K562 (cell line): ENCODE data around the gene TGFB1I1. TPM values are rescaled to one million over a fixed set of nuclear protein-coding genes. Genes with fewer than 3 reads are reported as not detected.

Source experiments
- HNRNPH1 ChIP-seq: fragments of 200-400 bp; formaldehyde crosslinking; optimal IDR thresholded peaks from 2 replicates; pipeline ENCODE3; 2017; ENCODE audit warnings: low read depth, mild to moderate bottlenecking, low read length, moderate library complexity
- KDM2B ChIP-seq: fragments of 250-450 bp; sonication (Bioruptor Pico); IDR thresholded peaks from 2 replicates; pipeline ENCODE4 v1.8.0; 2021; ENCODE audit warnings: mild to moderate bottlenecking, moderate library complexity
- KLF1 ChIP-seq: fragments of 450-650 bp; IDR thresholded peaks from 2 replicates; pipeline ENCODE4 v1.6.1; 2016; ENCODE audit warnings: missing genetic modification characterization, missing compliant biosample characterization
- LEF1 ChIP-seq: fragments of 450-650 bp; IDR thresholded peaks from 2 replicates; pipeline ENCODE4 v1.6.1; 2016; ENCODE audit warnings: mild to moderate bottlenecking
- TARDBP ChIP-seq: fragments of 450-650 bp; IDR thresholded peaks from 2 replicates; pipeline ENCODE4 v1.6.1; 2016
- ZKSCAN1 ChIP-seq: fragments of 150-350 bp; IDR thresholded peaks from 2 replicates; pipeline ENCODE4 v1.6.1; 2016; ENCODE audit warnings: low read depth, low read length
- ZNF133 ChIP-seq: fragments of 250-450 bp; sonication (Bioruptor Pico); IDR thresholded peaks from 2 replicates; pipeline ENCODE4 v1.4.0; 2020; ENCODE audit warnings: mild to moderate bottlenecking
- ZSCAN29 ChIP-seq: fragments of 450-650 bp; IDR thresholded peaks from 2 replicates; pipeline ENCODE4 v1.6.1; 2017
- polyA plus RNA-seq, 8 experiments: library from polyadenylated mRNA; depleted of rRNA in 4 of 8; stranded (reverse) in 5 of 8; unstranded in 3 of 8; fragments of >200 nt; fragmentation: Nextera tagmentation in 2 of 8; fragmentation: Illumina TruSeq in 1 of 8; extraction: Ambion mirVana in 2 of 8; extraction: Trizol in 1 of 8; gene quantifications; 2 replicates each; pipeline versions ENCODE4 v1.2.1 to v1.2.3, GENCODE V29; 2011 to 2014; ENCODE audit warnings: inconsistent platforms in 1 of 8, missing spikeins in 1 of 8
- total RNA-seq, 7 experiments: library from RNA; depleted of rRNA in 6 of 7; stranded (reverse); fragments of >200 nt in 6 of 7; fragmentation: Illumina TruSeq in 2 of 7; extraction: Trizol in 2 of 7; gene quantifications; 2 replicates each; pipeline versions ENCODE4 v1.2.1 to v1.2.3, GENCODE V29; 2011 to 2021; ENCODE audit warnings: low replicate concordance in 1 of 7
- TF ChIP-seq, protein P1 (sequence below), 2 experiments: fragments of 450-650 bp in 1 of 2; sonication (generic) in 1 of 2; formaldehyde crosslinking in 1 of 2; IDR thresholded peaks; 2 replicates each; pipeline versions ENCODE4 v1.7.1 to v1.9.0; 2016 to 2022; ENCODE audit warnings: inconsistent platforms in 1 of 2, mild to moderate bottlenecking in 1 of 2, missing genetic modification reagents in 1 of 2
- TF ChIP-seq, protein P2 (sequence below): fragments of 450-650 bp; IDR thresholded peaks from 2 replicates; pipeline ENCODE4 v1.7.0; 2016; ENCODE audit warnings: borderline replicate concordance

Gene TGFB1I1
- total and polyA plus RNA-seq, 9 of the 15 experiments (the other 6 are each of a cell fraction or from before 2014, with no cell fraction given), result 0.04 to 0.91 (median 0.19) TPM

DNA sequence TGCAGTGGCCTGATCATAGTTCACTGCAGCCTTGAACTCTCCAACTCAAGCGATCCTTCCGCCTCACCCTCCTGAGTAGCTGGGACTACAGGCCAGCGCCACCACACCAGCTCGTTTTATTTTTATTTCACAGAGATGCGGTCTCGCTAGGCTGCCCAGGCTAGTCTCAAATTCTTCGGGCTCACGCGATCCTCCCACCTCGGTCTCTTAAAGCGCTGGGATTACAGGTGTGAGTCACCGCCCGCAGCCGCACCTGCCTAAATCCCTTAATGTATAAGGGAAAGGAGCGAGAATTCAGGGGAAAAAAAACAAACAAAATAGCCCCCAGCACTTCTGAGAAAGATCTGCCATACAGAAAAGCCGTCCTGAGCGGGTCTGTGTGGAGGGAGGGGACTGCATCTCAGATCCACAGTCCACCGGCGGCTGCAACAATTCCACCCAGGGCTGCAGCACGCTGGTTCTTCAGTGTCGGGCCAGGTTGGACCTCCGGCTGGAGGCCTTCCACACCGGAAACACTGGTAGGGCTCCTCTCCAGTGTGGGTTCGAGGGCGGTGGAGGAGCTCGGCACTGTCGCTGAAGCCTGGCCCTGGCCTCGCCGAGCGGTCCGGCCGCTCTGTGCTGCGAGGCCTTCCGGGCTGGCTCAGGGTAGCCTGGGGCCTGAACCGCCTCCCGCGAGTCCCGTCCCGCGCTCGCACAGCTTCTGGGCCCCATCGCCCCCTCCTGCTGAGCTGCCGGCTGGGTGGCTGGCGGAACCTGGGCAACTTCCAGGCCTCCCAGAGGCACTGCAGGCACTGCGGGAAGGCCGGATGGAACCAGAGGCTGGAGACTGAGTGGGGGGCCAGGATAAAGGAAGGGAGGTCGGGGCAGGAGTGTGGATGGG, 36.4 kb upstream of the TGFB1I1 start (continued):
- TF ChIP-seq, protein P1, sequence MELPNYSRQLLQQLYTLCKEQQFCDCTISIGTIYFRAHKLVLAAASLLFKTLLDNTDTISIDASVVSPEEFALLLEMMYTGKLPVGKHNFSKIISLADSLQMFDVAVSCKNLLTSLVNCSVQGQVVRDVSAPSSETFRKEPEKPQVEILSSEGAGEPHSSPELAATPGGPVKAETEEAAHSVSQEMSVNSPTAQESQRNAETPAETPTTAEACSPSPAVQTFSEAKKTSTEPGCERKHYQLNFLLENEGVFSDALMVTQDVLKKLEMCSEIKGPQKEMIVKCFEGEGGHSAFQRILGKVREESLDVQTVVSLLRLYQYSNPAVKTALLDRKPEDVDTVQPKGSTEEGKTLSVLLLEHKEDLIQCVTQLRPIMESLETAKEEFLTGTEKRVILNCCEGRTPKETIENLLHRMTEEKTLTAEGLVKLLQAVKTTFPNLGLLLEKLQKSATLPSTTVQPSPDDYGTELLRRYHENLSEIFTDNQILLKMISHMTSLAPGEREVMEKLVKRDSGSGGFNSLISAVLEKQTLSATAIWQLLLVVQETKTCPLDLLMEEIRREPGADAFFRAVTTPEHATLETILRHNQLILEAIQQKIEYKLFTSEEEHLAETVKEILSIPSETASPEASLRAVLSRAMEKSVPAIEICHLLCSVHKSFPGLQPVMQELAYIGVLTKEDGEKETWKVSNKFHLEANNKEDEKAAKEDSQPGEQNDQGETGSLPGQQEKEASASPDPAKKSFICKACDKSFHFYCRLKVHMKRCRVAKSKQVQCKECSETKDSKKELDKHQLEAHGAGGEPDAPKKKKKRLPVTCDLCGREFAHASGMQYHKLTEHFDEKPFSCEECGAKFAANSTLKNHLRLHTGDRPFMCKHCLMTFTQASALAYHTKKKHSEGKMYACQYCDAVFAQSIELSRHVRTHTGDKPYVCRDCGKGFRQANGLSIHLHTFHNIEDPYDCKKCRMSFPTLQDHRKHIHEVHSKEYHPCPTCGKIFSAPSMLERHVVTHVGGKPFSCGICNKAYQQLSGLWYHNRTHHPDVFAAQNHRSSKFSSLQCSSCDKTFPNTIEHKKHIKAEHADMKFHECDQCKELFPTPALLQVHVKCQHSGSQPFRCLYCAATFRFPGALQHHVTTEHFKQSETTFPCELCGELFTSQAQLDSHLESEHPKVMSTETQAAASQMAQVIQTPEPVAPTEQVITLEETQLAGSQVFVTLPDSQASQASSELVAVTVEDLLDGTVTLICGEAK (IDR thresholded peaks at IDR 0.05), result no peak
- TF ChIP-seq, protein P1 (CRISPR knock-in tag; IDR thresholded peaks at IDR 0.05), result no peak
- TF ChIP-seq ZSCAN29, result no peak
- no peak for TF ChIP-seq HNRNPH1
- TF ChIP-seq, protein P2, sequence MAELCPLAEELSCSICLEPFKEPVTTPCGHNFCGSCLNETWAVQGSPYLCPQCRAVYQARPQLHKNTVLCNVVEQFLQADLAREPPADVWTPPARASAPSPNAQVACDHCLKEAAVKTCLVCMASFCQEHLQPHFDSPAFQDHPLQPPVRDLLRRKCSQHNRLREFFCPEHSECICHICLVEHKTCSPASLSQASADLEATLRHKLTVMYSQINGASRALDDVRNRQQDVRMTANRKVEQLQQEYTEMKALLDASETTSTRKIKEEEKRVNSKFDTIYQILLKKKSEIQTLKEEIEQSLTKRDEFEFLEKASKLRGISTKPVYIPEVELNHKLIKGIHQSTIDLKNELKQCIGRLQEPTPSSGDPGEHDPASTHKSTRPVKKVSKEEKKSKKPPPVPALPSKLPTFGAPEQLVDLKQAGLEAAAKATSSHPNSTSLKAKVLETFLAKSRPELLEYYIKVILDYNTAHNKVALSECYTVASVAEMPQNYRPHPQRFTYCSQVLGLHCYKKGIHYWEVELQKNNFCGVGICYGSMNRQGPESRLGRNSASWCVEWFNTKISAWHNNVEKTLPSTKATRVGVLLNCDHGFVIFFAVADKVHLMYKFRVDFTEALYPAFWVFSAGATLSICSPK, result no peak
- no peak for TF ChIP-seq ZKSCAN1
- no peak for TF ChIP-seq ZNF133
- no peak for TF ChIP-seq TARDBP
- no peak for TF ChIP-seq LEF1
- TF ChIP-seq KDM2B (CRISPR knock-in tag), result no peak
- no peak for TF ChIP-seq KLF1 (tag)
